Measurements from ENCODE around the gene SUFU.

SUFU gene

DNA sequence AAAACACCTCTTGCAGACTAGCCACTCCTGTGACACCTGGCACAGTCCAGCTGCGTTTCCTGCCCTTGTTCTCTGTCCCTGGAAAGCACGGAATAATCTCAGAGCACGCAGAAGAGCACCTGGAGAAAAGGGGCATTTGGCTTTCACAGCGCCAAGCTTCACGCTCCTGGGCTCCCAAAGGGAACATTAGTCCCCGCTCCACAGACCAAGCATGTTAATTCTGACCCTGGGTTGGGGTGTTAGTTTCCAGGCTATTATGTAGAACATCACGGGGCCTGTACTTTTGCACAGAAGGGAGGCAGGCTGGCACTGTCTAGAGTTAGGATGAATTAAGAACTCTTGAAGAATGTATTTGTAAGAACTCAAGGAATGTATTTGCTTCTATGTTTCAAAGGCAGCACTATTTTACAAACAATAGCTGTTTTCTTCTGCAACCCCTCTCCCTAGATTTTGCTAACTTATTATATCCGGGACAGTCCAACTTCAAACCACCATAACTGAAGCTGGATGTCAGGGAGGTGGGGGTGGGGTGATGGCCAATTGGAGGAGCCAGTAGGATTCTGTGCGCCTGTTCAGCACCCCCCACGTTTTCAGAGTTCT, 78.3 kb downstream of the SUFU start:
- H3K4me3 ChIP-seq (ENCODE audit: low read depth, low read length): no peak overlapping the region
- TF ChIP-seq, protein P1, sequence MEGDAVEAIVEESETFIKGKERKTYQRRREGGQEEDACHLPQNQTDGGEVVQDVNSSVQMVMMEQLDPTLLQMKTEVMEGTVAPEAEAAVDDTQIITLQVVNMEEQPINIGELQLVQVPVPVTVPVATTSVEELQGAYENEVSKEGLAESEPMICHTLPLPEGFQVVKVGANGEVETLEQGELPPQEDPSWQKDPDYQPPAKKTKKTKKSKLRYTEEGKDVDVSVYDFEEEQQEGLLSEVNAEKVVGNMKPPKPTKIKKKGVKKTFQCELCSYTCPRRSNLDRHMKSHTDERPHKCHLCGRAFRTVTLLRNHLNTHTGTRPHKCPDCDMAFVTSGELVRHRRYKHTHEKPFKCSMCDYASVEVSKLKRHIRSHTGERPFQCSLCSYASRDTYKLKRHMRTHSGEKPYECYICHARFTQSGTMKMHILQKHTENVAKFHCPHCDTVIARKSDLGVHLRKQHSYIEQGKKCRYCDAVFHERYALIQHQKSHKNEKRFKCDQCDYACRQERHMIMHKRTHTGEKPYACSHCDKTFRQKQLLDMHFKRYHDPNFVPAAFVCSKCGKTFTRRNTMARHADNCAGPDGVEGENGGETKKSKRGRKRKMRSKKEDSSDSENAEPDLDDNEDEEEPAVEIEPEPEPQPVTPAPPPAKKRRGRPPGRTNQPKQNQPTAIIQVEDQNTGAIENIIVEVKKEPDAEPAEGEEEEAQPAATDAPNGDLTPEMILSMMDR (conservative IDR thresholded peaks at IDR 0.05; ENCODE audit: low read depth, low read length): no peak
- no peak for DNase-seq (ENCODE audit: low read depth)

DNA sequence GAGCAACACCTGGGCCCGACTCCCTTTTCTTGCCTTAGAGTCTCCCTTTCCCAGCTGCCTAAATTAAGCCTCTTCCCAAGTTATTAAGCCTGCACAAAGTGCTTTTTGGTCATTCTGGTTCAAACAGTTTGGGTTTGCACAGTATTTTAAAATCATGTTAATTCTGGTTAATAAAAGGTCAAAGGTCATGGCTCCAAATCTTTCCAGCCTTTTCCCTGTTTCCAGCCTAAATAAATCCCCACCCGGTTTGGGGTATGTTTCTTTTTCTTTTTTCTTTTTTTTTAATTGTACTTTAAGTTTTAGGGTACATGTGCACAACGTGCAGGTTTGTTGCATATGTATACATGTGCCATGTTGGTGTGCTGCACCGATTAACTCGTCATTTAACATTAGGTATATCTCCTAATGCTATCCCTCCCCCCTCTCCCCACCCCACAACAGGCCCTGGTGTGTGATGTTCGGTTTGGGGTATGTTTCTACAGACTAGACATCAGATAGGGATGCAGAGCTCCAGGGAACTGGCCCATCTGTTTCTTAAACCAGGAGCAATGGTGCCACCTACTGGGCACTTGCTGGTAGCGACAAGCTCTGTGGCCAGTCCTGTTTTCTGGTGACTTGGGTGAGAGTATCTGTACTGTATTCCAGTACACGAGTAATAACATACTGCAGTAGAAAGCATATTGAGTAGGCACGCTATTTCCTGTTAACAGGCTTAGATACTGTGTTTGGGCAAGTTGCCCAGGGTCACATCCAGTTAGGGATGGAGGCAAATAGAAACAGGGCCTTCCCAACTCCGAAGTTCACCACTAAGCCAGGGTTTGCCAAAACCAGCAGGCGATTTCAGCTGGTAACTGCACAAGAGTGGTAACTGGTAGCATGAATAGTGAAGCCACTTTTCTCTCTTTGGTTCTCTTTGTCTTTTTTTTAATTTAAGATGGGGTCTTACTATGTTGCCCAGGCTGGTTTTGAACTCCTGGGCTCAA, 80.0 kb downstream of the SUFU start:
- TF ChIP-seq, protein P1 (conservative IDR thresholded peaks at IDR 0.05; ENCODE audit: low read depth, low read length): peak; percentile 91
- H3K4me3 ChIP-seq (ENCODE audit: low read depth, low read length): no peak overlapping the region
- peak; percentile 96 for DNase-seq (ENCODE audit: low read depth)

GRCh38 chr10:102585026-102585425, 81.3 kb downstream of the SUFU start:
- H3K4me3 ChIP-seq (ENCODE audit: low read depth, low read length): no peak overlapping the region
- DNase-seq (ENCODE audit: low read depth): no peak
- TF ChIP-seq, protein P1 (conservative IDR thresholded peaks at IDR 0.05; ENCODE audit: low read depth, low read length): no peak

DNA sequence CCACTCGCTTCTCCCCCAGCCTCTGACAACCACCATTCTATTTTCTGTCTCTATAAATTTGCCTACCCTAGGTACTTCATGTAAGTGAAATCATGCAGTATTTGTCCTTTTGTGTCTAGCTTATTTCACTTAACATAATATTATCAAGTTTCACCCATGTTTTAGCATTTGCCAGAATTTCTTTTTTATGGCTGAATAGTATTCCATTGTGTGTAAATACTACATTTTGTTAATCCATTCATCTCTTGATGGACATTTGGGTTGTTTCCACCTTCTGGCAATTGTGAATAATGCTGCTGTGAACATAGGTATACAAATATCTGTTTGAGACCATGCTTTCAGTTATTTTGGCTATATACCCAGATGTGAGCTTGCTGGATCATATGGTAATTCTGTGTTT, 83.1 kb downstream of the SUFU start:
- TF ChIP-seq, protein P1 (conservative IDR thresholded peaks at IDR 0.05; ENCODE audit: low read depth, low read length): no peak
- no peak for DNase-seq (ENCODE audit: low read depth)
- H3K4me3 ChIP-seq (ENCODE audit: low read depth, low read length): no peak overlapping the region

GRCh38 chr10:102588875-102589274, 85.1 kb downstream of the SUFU start:
- TF ChIP-seq, protein P1 (conservative IDR thresholded peaks at IDR 0.05; ENCODE audit: low read depth, low read length): no peak
- H3K4me3 ChIP-seq (ENCODE audit: low read depth, low read length): no peak overlapping the region

DNA sequence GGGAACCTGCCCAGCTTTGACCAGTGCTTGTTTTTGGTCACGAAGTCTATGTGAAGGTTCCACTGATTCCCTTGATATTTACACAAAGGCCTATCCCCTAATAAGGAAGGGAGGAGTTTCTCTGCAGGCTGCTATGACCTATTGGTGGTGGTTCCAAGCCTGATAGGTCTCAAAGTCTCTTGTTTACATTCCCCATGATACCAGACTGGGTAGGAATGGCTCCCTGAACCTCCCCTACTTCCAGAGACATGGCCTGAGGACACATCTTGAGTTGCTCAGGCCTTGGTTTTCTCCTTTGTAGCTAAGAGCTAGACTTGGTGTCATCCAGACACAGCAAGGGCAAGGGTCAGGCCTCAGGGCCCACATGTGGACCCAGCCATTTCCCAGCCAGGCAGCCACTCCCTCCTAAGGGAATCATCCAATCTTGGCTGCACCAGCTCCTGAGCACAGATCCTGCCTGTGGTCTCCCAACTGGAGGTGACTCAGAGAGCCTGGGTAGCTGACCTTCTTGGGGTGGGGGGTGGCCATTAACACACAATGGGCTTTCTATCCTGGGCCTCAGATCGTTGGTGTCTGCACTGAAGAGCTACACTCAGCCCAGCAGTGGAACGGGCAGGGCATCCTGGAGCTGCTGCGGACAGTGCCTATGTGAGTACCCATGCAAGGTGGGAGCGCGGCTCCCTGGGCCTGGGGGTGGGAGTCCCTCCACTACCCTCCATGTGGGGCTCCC, 89.5 kb downstream of the SUFU start:
- no peak for DNase-seq (ENCODE audit: low read depth)
- TF ChIP-seq, protein P1 (conservative IDR thresholded peaks at IDR 0.05; ENCODE audit: low read depth, low read length): no peak
- H3K4me3 ChIP-seq (ENCODE audit: low read depth, low read length): no peak overlapping the region

More at GRCh38 chr10:102588875-102589274, 85.1 kb downstream of the SUFU start:
- DNase-seq (ENCODE audit: low read depth): no peak
